Activated CD8-positive, alpha-beta T cell treated with anti-CD3 and anti-CD28 coated beads for 36 hours (primary cell): Measurements from ENCODE around the gene DNAJC27. TPM values are rescaled to one million over a fixed set of nuclear protein-coding genes. Genes with fewer than 3 reads are reported as not detected.

Source experiments
- ATAC-seq: fragments of 200-7000 bp; cut with Tn5 transposase; one replicate; pipeline ENCODE4 v1.10.0; 2021; ENCODE audit warnings: mild to moderate bottlenecking, moderate library complexity
- CTCF ChIA-PET: fragments of 350-600 bp; sonication (Branson Sonifier 250); formaldehyde crosslinking; loops from one replicate; lab custom pipeline; 2021; ENCODE audit warnings: antibody characterized with exemption; lab: Charles Lee
- POLR2A ChIA-PET: fragments of 350-600 bp; sonication (Branson Sonifier 250); formaldehyde crosslinking; loops from one replicate; lab custom pipeline; 2021; ENCODE audit warnings: antibody characterized with exemption; lab: Charles Lee
- DNase-seq: peaks from one replicate; pipeline ENCODE4 v3.0.0-alpha.2; 2020
- H3K27ac Mint-ChIP-seq: one replicate; pipeline ENCODE4 v1.8.0; 2021; ENCODE audit warnings: mild to moderate bottlenecking, mixed read lengths
- H3K27me3 Mint-ChIP-seq: one replicate; pipeline ENCODE4 v1.8.0; 2021; ENCODE audit warnings: mixed read lengths
- H3K36me3 Mint-ChIP-seq: one replicate; pipeline ENCODE4 v1.8.0; 2021; ENCODE audit warnings: low read depth, mixed read lengths
- H3K4me1 Mint-ChIP-seq: one replicate; pipeline ENCODE4 v1.8.0; 2021; ENCODE audit warnings: low read depth, mixed read lengths
- H3K4me3 Mint-ChIP-seq: one replicate; pipeline ENCODE4 v1.8.0; 2021; ENCODE audit warnings: mild to moderate bottlenecking, moderate library complexity, mixed read lengths
- H3K9me3 Mint-ChIP-seq: one replicate; pipeline ENCODE4 v1.8.0; 2021; ENCODE audit warnings: mixed read lengths
- intact Hi-C: fragments of 100-400 bp; cut with micrococcal nuclease; formaldehyde crosslinking; loops from one replicate; pipeline ENCODE4 v1.10.0; 2022
- total RNA-seq, 2 experiments: library from RNA; stranded (reverse); gene quantifications; one replicate each; pipeline ENCODE4 v1.2.3, GENCODE V29; 2021
- TF ChIP-seq, protein P1 (sequence below): fragments of 200-600 bp; IDR thresholded peaks from one replicate; pipeline ENCODE4 v1.8.0; 2022; ENCODE audit warnings: antibody characterized with exemption, mild to moderate bottlenecking

DNAJC27 gene
- total RNA-seq, 2 experiments from 2014 or later = 5.2 to 6.6 TPM

DNA sequence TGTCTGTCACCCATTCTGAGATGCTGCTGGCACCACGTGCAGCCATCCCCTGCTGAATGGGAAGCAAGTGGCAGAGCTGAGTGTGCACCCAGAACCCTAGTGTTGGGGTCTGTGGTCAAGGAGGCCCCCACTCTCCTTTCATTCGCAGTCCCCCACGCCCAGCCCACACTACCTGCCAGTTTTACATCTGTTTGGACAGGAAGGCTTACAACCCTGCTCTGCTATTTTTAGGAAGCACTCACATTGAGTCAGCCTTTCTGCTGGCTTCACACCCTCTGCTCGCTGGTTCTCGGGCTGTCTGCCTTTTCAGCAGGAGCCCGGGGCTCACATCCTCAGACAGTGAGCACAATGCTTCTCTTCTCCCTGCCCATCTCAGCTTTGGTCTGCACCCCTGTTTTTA, 41.0 kb downstream of the DNAJC27 start:
- no peaks in the 10 kb centered on the region for H3K27me3 Mint-ChIP-seq
- H3K4me3 Mint-ChIP-seq = no peak overlapping the region
- peak; percentile 86 for ATAC-seq
- no peak overlapping the region for H3K27ac Mint-ChIP-seq
- TF ChIP-seq, protein P1, sequence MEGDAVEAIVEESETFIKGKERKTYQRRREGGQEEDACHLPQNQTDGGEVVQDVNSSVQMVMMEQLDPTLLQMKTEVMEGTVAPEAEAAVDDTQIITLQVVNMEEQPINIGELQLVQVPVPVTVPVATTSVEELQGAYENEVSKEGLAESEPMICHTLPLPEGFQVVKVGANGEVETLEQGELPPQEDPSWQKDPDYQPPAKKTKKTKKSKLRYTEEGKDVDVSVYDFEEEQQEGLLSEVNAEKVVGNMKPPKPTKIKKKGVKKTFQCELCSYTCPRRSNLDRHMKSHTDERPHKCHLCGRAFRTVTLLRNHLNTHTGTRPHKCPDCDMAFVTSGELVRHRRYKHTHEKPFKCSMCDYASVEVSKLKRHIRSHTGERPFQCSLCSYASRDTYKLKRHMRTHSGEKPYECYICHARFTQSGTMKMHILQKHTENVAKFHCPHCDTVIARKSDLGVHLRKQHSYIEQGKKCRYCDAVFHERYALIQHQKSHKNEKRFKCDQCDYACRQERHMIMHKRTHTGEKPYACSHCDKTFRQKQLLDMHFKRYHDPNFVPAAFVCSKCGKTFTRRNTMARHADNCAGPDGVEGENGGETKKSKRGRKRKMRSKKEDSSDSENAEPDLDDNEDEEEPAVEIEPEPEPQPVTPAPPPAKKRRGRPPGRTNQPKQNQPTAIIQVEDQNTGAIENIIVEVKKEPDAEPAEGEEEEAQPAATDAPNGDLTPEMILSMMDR = no peak
- ChIA-PET POLR2A (no interaction called here), CTCF (no interaction called here)
- H3K36me3 Mint-ChIP-seq = no peaks in the 10 kb centered on the region
- intact Hi-C loops = no loop called here
- peaks cover 6% of the 10 kb centered on the region for H3K4me1 Mint-ChIP-seq
- no peaks in the 10 kb centered on the region for H3K9me3 Mint-ChIP-seq
- DNase-seq = peak; percentile 60

DNA sequence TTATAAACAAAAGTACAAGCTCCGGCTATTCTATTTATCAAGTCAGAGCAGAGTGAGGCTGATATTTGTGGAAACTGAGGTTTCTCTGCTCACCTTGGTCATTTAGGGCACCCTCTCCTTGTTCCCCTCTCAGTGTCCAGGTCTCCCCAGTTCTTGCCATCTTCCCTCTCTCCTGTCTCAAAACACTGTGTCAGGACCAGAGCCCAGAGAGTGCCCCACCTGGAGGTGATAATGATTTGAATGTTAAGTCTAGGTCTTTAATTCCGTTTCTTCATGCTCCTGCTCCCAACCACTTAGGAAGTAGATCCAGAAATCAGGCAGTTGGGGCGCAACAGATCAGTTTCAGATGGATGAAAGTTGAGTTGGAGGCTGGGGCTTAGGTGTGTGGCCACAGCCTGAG, 42.5 kb downstream of the DNAJC27 start:
- intact Hi-C loops = no loop called here
- no peaks in the 10 kb centered on the region for H3K27me3 Mint-ChIP-seq
- H3K27ac Mint-ChIP-seq = no peak overlapping the region
- no peaks in the 10 kb centered on the region for H3K9me3 Mint-ChIP-seq
- H3K4me1 Mint-ChIP-seq = peaks cover 6% of the 10 kb centered on the region
- no peak for DNase-seq
- no peaks in the 10 kb centered on the region for H3K36me3 Mint-ChIP-seq
- no peak overlapping the region for H3K4me3 Mint-ChIP-seq
- TF ChIP-seq, protein P1 = no peak
- POLR2A ChIA-PET = interaction anchor here (3.6 kb wide), 1 partner anchor 11 kb away, joined by 9 read pairs; the partner anchor contains the start of gene ADCY3
- CTCF ChIA-PET = no interaction called here
- ATAC-seq = no peak

DNA sequence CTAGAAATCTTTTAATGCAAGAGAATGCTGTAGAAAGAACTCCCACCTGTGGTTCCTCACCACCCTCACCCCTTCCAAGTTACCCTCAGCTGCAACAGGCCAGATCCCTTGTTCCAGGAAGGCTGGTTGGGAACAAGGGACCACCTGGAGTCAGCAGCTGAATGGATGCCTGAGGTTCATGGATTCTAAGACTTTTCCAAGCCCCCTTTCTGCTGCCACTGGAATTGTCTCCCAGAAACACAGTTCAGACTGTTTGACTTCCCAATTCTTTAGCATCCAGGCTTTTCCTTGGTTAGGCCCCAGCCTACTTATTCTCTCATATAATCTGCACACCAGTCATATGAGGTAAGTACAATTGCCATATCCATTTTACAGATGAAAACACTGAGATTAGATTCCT, 43.7 kb downstream of the DNAJC27 start:
- no peaks in the 10 kb centered on the region for H3K36me3 Mint-ChIP-seq
- no peak overlapping the region for H3K27ac Mint-ChIP-seq
- DNase-seq (no peak), ATAC-seq (no peak)
- TF ChIP-seq, protein P1 = no peak
- intact Hi-C loops = no loop called here
- H3K27me3 Mint-ChIP-seq = no peaks in the 10 kb centered on the region
- ChIA-PET CTCF (no interaction called here), POLR2A (interaction anchor here (3.6 kb wide), 1 partner anchor 9 kb away, joined by 9 read pairs; the partner anchor contains the start of gene ADCY3)
- H3K4me1 Mint-ChIP-seq = peaks cover 6% of the 10 kb centered on the region
- H3K4me3 Mint-ChIP-seq = no peak overlapping the region
- H3K9me3 Mint-ChIP-seq = no peaks in the 10 kb centered on the region

DNA sequence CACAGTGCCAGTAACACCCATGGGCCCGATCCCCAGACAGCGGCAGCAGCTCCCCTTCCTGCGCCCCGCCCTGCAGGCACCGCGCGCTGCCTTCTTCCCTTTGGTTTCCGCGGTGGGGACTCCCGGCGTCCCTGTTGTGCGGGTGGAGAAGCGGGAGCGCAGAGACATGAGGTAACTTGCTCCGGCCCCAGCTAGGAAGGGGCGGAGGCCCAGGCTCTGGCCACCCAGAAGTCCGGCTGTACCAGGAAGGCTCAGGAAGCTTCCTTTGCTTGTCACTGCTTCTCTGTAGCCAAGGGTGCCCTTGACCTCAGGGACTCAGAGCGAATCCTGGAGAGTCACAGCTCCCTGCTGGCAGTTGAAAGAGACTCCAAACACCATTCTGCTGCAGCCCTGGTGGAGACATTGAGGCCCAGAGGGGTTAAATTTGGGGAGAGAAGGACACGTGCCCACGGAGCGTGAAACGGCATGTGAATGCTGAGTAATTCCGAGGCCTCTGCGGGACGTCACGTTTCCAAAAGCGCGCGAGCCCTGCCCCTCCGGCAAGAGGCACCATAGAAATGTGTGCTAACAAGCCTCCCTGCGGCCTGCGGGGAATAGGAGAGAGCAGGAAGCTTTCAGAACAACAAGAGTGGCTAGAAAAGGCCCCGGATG, 45.0 kb downstream of the DNAJC27 start:
- POLR2A ChIA-PET = interaction anchor here (3.6 kb wide), 1 partner anchor 8 kb away, joined by 9 read pairs; the partner anchor contains the start of gene ADCY3
- TF ChIP-seq, protein P1 = no peak
- Mint-ChIP-seq H3K27me3 (no peaks in the 10 kb centered on the region), H3K9me3 (no peaks in the 10 kb centered on the region), H3K27ac (no peak overlapping the region), H3K4me3 (peak overlapping the region; percentile 13), H3K4me1 (peaks cover 6% of the 10 kb centered on the region), H3K36me3 (no peaks in the 10 kb centered on the region)
- DNase-seq (peak; percentile 19), ATAC-seq (no peak)
- CTCF ChIA-PET = no interaction called here
- intact Hi-C loops = no loop called here

DNA sequence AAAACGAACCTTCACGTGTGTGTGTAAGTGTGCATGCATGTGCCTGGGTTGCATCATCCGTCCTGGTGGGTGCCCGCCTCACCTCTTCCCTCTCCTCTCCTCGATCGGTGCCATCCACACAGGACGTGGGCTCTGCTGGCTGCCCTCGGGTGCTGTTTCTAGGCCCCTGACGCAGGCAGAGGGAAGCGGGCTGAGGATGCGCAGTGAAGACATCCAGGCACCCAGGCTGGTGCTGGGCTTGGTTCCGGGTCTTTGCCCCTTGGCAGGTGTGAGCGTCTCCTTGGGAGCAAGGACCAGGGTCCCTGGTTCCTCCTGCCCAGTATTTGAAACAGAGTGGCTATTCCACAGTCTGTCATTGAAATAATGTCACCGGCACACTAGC, 45.5 kb downstream of the DNAJC27 start:
- no peaks in the 10 kb centered on the region for H3K9me3 Mint-ChIP-seq
- ATAC-seq (no peak), DNase-seq (no peak)
- no peaks in the 10 kb centered on the region for H3K36me3 Mint-ChIP-seq
- H3K4me3 Mint-ChIP-seq = no peak overlapping the region
- ChIA-PET CTCF (no interaction called here), POLR2A (no interaction called here)
- intact Hi-C loops = no loop called here
- TF ChIP-seq, protein P1 = no peak
- peaks cover 6% of the 10 kb centered on the region for H3K4me1 Mint-ChIP-seq
- no peak overlapping the region for H3K27ac Mint-ChIP-seq
- H3K27me3 Mint-ChIP-seq = no peaks in the 10 kb centered on the region
